M059J (cell line): ENCODE data around the gene TROAP. TPM values are rescaled to one million over a fixed set of nuclear protein-coding genes. Genes with fewer than 3 reads are reported as not detected.
A peak's percentile ranks its signal among the peaks of the same experiment; 100 is the strongest.
"Not testable (repeated sequence)": the region's sequence is repeated elsewhere in the genome, so short reads cannot be mapped to it uniquely, and the experiment has no call there.

Experiments
- DNase-seq: peaks from one replicate; pipeline ENCODE4 v3.0.0-alpha.2; 2012; ENCODE audit warnings: low read depth
- total RNA-seq: library from RNA; depleted of rRNA; stranded (reverse); fragments of >200 nt; shearing (Covaris generic); gene quantifications from 2 replicates; pipeline ENCODE4 v1.2.3, GENCODE V29; 2014

The TROAP gene
- total RNA-seq, 1 experiment from 2014 or later, result 31.3 TPM

DNA sequence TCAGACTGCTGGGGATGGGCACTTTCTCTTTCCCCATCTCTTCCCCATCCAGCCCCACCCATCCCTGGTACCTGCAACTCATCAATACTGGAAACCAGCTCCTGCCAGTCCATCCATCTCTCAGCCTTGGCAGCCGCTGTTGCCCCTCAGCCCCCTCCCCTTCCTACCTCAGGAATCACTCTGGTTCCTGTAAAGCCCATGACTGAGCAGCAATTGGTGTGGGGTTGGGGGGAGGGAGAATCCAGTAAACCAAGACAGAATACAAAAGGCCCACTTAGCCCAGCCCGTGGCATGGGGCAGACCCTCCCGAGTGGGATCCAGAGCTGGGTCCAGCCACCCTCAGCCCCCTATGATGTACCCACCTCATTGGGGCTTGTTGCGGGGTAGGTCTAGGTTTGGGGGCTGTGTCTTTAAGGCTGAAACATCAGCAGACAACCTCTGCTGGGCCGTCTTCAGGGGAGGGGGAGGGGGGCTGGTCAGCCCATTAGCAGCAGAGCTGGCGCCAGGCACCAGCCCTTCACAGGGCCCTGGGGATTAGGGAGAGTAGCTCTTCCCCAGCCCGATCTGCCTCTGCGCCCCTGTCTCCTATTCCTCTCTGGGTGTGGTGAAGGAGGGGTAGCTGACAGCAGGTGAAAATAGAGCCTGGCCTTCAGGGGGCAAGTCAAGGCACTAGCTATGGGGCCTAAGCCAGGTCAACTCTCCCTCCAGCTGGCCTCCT, 28.8 kb upstream of the TROAP start:
- no peak for DNase-seq

DNA sequence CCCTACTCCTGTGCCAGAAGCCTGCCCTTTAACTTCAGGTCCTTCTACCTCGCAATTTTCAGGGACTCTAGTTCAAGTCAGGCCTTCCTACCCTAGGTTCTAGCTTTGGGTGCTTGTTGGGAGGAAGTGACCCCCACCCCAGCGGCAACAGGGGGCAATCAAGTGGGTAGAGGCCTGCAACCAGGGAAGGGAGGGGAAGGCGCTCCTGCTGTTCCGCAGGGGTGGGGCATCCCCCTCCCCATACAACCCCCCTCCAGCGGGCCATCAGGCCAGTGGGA, 28.3 kb upstream of the TROAP start:
- no peak for DNase-seq

DNA sequence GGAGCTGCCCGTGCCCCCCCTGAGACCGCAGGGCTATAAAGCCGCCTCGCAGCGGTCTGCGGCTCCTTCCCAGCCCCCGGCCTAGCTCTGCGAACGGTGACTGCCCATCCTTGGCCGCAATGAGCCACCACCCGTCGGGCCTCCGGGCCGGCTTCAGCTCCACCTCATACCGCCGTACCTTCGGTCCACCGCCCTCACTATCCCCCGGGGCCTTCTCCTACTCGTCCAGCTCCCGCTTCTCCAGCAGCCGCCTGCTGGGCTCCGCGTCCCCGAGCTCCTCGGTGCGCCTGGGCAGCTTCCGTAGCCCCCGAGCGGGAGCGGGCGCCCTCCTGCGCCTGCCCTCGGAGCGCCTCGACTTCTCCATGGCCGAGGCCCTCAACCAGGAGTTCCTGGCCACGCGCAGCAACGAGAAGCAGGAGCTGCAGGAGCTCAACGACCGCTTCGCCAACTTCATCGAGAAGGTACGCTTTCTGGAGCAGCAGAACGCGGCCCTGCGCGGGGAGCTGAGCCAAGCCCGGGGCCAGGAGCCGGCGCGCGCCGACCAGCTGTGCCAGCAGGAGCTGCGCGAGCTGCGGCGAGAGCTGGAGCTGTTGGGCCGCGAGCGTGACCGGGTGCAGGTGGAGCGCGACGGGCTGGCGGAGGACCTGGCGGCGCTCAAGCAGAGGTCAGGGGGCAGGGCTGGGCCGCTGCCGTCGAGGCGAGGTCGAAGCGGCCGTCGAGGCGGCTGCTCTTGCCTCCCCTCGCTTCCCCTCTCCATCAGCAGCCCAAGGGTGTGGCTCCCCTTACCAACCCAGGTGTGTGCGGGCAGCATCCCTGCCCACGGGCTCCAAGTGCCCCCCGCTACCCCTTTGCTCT, 27.7 kb upstream of the TROAP start, which contains the start of gene PRPH:
Gene PRPH, plus strand, starts transcription at position 66 of the 855 bp plus-strand sequence. Its CDS starts 54 bp downstream, at position 120.
- DNase-seq, result no peak

DNA sequence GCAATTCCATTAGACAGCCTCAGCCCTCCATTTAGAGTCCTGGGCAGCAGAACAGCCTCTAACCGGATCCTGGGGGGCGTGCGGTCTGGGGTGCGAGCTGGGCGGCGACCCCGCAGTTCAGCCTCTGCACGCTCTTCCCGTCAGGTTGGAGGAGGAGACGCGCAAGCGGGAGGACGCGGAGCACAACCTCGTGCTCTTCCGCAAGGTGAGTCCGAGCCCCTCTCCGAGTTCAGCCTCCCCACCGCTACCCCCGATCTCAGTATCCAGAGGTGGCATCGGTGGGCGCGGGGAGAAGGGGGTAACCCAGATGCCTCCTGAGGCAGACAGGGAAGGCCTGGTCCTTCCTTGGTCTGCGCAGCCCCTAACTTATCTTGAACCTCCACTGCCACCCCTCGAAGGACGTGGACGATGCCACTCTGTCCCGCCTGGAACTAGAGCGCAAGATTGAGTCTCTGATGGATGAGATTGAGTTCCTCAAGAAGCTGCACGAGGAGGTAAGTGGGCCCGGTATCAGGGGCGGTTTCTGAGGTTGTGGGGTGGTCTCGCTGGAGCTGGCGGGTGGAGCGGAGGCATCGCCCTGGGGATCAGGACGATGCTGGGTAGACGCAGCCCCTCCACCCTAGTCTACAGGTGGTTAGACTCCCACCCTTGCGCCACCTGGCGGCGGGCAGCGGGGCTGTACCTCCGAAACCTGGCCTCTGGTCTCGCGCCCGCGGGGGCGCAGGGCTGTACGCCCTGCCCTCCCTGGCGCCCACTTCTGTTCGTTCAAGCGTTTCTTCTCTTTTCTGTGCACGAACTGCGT, 26.8 kb upstream of the TROAP start:
- DNase-seq, result no peak

DNA sequence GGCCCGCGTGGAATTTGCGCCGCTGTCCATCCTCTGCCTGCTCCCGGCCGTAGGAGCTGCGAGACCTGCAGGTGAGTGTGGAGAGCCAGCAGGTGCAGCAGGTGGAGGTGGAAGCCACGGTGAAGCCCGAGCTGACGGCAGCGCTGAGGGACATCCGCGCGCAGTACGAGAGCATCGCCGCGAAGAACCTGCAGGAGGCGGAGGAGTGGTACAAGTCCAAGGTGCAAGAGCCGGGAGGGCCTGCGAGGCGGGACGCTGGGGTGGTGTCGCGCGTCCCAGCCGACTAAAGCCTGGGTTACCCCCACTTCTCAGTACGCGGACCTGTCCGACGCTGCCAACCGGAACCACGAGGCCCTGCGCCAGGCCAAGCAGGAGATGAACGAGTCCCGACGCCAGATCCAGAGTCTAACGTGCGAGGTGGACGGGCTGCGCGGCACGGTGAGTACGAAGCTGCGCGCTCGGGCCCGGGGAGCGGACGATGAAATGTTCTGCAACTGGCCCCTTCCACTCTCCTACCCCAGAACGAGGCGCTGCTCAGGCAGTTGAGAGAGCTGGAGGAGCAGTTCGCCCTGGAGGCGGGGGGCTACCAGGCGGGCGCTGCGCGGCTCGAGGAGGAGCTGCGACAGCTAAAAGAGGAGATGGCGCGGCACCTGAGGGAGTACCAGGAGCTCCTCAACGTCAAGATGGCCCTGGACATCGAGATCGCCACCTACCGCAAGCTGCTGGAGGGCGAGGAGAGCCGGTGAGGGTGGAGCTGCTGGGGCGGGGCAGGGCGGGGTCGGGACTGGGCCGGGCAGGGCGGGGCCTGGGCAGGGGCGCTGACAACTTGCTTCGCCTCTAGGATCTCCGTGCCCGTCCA, 26.0 kb upstream of the TROAP start:
- peak; percentile 67 for DNase-seq

DNA sequence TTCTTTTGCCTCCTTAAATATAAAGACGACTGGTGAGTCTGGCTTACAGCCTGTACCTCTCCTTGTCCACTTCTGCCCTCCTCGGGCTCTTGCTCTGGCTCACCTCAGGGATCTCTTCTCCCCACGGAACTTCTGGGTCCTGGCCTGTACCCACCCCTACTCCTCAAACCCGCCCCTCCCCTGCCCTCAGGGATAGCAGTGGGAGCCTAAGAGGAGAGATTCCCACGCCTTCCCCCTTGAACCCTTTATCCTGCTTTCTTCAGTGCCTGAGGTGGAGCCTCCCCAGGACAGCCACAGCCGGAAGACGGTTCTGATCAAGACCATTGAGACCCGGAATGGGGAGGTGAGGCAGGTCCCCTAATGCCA, 25.4 kb upstream of the TROAP start:
- DNase-seq, result no peak

DNA sequence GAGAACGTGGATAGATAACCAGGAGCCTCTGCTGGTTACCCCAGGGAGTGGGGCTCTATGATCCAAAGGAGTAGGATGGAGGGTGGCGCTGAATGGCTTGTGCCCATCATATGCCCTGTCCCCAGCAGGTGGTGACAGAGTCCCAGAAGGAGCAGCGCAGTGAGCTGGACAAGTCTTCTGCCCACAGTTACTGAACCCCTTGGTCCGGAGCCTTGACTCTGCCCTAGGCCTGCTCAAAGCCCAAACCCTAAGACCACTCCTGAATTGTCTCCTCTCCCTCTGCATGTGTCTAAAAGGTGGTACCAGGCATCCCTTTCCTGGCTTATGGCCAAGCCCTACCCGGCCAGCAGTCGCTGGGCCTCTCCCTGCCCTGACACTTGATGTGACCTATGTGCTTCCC, 24.9 kb upstream of the TROAP start:
- no peak for DNase-seq

DNA sequence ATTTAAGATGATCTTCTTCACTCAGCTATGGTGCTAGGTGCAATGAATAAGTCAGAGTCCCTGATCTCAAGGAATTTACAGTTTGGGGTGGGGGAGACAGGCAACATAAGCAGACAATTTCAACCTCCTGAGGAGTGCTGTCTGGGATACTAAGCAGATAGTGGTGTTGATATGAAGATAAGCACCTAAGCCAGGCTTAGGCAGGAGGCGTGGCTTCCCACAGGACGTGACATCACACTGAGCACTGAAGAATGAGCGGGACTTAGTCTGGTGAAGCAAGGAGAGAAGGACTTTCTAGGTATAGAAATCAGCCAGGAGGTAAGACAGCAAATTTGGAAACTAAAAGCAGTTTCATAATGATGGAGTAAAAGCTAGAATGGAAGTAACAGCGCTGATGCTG, 21.3 kb upstream of the TROAP start:
- no peak for DNase-seq

DNA sequence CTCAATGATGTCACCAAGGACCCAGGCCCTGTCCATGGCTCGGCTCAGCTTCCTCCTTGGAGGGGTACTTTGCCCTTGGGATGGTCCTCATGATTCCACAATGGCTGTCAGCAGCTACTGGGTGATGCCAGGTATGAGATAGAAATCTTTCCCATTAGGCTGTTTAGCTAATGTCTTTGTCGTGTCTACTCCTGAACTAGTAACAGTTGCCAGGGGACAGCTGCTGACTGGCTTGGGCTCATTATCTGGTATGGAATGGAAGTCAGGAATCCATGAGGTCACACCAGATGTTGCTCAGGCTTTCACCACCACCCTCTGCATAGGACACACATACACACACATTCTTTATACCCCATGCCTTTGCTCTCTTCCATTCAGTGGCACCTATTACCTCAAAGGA, 18.9 kb upstream of the TROAP start:
- peak; percentile 22 for DNase-seq

DNA sequence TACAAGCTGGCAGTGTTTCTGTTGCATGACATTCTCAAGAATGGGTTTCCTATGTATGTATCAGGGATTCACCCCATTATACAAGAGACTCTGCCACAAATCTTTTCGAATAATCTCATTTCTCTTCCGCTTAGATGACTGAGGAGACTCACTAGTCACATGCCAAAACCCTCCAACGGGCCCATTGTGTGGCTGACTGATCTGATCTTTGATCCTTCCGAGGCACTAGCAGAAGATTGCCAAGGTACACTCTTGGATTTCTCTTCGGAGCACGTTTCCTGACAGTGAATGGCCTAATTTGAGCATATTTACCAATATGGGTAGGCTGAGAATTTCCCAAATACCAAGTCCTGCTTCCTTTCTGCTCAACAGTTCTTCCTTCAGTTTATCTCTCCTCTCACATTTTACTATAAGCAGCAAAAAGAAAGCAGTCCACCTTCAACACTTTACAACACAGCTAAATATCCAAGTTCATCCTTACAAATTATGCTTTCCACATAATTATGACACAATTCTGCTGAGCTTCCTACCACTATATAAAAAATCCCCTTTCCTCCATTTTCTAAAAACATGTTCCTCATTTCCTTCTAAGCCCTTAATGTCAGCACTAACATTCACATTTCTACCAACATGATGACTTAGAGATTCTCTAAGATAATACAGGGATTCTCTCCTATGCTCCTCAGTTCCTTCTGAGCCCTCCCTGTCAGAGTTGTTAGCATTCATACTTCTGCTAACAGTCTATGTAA, 17.1 kb upstream of the TROAP start:
- no peak for DNase-seq

DNA sequence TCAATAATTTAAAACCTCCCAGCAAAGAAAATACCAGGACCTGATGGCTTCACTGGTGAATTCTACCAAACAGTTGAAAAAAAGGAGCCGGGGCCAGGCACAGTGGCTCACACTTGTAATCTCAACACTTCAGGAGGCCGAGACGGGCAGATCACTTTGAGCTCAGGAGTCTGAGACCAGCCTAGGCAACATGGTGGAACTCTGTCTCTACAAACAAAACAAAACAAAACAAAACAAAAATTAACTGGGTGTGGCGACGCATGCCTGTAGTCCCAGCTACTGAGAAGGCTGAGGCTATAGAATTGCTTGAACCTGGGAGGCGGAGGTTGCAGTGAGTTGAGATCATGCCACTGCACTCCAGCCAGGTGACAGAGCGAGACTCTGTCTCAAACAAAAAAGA, 13.7 kb upstream of the TROAP start:
- no peak for DNase-seq

DNA sequence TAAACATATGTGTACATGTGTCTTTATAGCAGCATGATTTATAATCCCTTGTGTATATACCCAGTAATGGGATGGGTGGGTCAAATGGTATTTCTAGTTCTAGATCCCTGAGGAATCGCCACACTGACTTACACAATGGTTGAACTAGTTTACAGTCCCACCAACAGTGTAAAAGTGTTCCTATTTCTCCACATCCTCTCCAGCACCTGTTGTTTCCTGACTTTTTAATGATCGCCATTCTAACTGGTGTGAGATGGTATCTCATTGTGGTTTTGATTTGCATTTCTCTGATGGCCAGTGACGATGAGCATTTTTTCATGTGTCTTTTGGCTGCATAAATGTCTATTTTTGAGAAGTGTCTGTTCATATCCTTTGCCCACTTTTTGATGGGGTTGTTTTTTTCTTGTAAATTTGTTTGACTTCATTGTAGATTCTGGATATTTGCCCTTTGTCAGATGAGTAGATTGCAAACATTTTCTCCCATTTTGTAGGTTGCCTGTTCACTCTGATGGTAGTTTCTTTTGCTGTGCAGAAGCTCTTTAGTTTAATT, 12.5 kb upstream of the TROAP start:
- not testable (repeated sequence) for DNase-seq

DNA sequence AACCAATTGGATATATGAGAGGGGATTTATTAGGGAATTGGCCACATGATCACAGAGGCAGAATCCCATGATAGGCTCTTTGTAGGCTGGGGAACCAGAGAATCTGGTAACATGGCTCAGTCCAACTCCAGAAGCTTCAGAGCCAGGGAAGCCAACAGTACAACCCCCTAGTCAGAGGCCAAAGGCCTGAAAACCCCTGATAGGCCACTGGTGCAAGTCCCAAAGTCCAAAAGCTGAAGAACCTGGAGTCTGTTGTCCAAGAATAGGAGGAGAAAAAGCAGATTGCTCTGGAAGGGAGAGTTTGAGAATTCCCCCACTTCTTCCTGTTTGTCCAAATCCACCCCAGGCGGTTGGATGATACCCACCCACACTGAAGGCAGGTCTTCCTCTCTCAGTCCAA, 8.2 kb upstream of the TROAP start:
- no peak for DNase-seq

DNA sequence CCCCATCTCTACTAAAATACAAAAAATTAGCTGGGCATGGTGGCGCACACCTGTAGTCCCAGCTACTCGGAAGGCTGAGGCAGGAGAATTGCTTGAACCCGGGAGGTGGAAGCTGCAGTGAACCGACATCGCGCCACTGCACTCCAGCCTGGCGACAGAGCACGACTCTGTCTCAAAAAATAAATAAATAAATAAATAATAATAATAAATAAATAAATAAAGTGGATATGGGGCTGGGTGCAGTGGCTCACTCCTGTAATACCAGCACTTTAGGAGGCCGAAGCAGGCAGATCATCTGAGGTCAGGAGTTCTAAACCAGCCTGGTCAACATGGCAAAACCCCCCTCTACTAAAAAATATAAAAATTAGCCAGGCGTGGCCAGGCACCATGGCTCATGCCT, 5.9 kb upstream of the TROAP start:
- not testable (repeated sequence) for DNase-seq

DNA sequence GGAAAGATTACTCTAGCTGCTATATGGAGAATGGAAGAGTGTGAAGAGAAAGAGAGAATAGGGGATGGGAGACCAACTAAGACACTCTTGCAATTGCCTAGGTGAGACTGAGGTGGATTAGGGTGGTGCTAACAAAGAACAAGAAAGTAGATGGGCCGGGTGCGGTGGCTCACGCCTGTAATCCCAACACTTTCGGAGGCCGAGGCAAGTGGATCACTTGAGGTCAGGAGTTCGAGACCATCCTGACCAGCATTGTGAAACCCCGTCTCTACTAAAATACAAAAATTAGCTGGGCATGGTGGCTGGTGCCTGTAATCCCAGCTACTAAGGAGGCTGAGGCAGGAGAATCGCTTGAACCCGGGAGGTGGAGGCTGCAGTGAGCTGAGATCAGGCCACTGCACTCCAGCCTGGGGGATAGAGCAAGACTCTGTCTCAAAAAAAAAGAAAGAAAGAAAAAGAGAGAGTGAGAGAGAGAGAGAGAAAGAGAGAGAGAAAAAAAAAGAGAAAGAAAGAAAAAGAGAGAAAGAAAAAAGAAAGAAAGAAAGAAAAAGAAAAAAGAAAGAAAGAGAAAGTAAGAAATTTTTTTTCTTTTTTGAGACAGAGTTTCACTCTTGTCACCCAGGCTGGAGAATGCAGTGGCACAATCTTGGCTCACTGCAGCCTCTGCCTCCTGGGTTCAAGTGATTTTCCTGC, 2.5 kb upstream of the TROAP start:
- not testable (repeated sequence) for DNase-seq

DNA sequence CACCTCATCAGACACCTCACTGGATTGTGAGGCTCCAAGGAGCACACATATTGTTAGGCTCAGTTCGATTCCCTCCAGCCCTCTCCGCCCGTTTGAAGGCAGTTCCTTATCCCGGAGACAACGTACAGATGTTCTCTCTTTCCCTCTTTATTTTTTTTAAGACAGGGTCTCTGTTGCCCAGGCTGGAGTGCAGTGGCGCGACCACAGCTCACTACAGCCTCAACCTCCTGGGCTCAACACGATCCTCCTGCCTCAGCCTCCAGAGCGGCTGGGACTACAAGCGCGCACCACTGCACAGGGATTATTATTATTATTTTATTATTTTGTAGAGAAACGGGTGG, 718 bp upstream of the TROAP start:
- no peak for DNase-seq

DNA sequence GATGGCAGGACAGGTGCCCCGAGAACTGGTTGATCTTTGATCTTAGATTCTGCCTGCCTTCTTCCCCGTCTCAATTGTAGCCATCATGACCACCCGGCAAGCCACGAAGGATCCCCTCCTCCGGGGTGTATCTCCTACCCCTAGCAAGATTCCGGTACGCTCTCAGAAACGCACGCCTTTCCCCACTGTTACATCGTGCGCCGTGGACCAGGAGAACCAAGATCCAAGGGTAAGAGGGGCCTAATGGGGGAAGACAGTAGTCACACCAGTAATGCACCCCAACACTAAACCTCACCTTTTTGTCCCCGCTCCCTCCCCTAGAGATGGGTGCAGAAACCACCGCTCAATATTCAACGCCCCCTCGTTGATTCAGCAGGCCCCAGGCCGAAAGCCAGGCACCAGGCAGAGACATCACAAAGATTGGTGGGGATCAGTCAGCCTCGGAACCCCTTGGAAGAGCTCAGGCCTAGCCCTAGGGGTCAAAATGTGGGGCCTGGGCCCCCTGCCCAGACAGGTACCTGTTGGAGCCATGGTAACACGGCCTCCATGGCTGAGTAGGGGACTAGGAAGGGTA, 556 bp downstream of the TROAP start:
- DNase-seq, result no peak

DNA sequence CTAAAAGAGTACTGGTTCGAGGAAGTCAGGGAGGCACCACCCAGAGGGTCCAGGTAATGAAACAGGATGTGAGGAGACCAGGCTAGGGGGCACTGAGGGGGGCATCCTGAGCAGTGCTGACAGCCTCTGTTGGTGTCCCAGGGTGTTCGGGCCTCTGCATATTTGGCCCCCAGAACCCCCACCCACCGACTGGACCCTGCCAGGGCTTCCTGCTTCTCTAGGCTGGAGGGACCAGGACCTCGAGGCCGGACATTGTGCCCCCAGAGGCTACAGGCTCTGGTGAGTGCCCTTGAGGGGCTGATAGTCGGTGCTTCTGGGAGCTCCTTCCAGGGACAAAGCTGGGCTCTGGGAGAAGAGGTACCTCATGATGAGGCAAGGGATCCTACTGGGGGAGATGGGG, 2.6 kb downstream of the TROAP start:
- DNase-seq, result no peak

DNA sequence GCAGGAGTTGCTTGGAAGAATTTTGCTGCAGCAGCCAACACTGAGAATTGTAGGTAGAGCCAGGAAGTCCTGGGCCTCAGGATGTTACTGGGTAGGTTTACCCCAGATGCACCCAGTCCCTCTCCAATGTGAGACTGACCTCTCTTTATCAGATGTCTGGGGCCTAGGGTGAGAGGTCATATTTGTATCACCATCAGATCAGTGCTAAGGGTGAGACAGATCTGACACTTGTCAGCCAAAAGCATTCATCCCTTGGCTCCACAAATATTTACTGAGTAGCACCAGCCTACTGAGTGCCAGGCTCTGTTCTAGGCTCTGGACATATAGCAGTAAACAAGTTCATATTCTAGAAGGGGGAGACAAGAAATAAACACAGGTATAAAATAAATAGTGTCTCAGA, 4.3 kb downstream of the TROAP start:
- DNase-seq, result no peak

DNA sequence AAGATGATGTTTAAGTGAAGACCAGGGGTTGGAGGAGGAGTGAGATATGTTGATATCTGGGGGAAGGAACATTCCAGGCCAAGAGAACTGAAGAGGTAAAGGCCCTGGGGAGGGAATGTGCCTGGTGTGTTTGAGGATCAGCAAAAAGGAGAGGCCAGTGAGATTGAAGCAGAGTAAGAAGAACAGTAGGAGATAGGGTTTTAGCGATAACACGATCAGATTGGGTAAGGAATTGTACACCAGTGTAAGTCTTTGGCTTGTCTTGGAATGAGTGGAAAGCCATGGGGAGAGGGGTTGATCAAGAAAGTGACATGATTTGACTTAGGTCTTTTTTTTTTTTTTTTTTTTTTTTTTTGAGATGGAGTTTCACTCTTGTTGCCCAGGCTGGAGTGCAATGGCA, 4.8 kb downstream of the TROAP start:
- no peak for DNase-seq
